HG03575 (cell line): ENCODE measurements around the gene WFIKKN1.
"Not testable (repeated sequence)": the region's sequence is repeated elsewhere in the genome, so short reads cannot be mapped to it uniquely, and the experiment has no call there.

Source experiments
- ATAC-seq: cut with Tn5 transposase; IDR thresholded peaks from one replicate; pipeline ENCODE4 v1.9.1; 2021; ENCODE audit not compliant: unreplicated experiment, insufficient number of reproducible peaks, low FRiP score; ENCODE audit errors: extremely low read depth

The WFIKKN1 gene

GRCh38 chr16:593406-593805 is 37.4 kb upstream of the WFIKKN1 start:
- ATAC-seq, result no peak

GRCh38 chr16:593807-594206 is 37.0 kb upstream of the WFIKKN1 start:
- ATAC-seq, result no peak

GRCh38 chr16:595094-595528 is 35.7 kb upstream of the WFIKKN1 start:
- no peak for ATAC-seq

GRCh38 chr16:595942-596735 is 34.6 kb upstream of the WFIKKN1 start:
- ATAC-seq, result no peak

- ATAC-seq, result no peak
Measured at GRCh38 chr16:596736-597060, 34.1 kb upstream of the WFIKKN1 start.

GRCh38 chr16:597655-598054 is 33.1 kb upstream of the WFIKKN1 start:
- not testable (repeated sequence) for ATAC-seq

- ATAC-seq, result no peak
Measured at GRCh38 chr16:598823-599739, 31.7 kb upstream of the WFIKKN1 start.

GRCh38 chr16:600781-601180 is 30.0 kb upstream of the WFIKKN1 start:
- no peak for ATAC-seq

- ATAC-seq, result no peak
Measured at GRCh38 chr16:603933-604332, 26.9 kb upstream of the WFIKKN1 start.

GRCh38 chr16:606656-607307 is 24.0 kb upstream of the WFIKKN1 start:
- no peak for ATAC-seq

GRCh38 chr16:608019-608418 is 22.8 kb upstream of the WFIKKN1 start:
- ATAC-seq, result no peak

- no peak for ATAC-seq
Measured at GRCh38 chr16:609316-609715, 21.5 kb upstream of the WFIKKN1 start.

GRCh38 chr16:609984-610383 is 20.8 kb upstream of the WFIKKN1 start:
- no peak for ATAC-seq

GRCh38 chr16:610513-611381 is 20.0 kb upstream of the WFIKKN1 start:
- ATAC-seq, result no peak

GRCh38 chr16:615122-615521 is 15.7 kb upstream of the WFIKKN1 start:
- no peak for ATAC-seq

- ATAC-seq, result no peak
Measured at GRCh38 chr16:616733-617586, 13.8 kb upstream of the WFIKKN1 start.

GRCh38 chr16:617855-618254 is 12.9 kb upstream of the WFIKKN1 start:
- no peak for ATAC-seq

- no peak for ATAC-seq
Measured at GRCh38 chr16:619476-620100, 11.2 kb upstream of the WFIKKN1 start.
